Measurements from ENCODE around the gene HHATL.

Gene HHATL

GRCh38 chr3:42706721-42707619 lies 4.4 kb upstream of the HHATL start:
- peak; percentile 6 for DNase-seq (ENCODE audit: low spot score)
- TF ChIP-seq CTCF (IDR thresholded peaks at IDR 0.05; ENCODE audit: extremely low read depth, missing control alignments): no peak

DNA sequence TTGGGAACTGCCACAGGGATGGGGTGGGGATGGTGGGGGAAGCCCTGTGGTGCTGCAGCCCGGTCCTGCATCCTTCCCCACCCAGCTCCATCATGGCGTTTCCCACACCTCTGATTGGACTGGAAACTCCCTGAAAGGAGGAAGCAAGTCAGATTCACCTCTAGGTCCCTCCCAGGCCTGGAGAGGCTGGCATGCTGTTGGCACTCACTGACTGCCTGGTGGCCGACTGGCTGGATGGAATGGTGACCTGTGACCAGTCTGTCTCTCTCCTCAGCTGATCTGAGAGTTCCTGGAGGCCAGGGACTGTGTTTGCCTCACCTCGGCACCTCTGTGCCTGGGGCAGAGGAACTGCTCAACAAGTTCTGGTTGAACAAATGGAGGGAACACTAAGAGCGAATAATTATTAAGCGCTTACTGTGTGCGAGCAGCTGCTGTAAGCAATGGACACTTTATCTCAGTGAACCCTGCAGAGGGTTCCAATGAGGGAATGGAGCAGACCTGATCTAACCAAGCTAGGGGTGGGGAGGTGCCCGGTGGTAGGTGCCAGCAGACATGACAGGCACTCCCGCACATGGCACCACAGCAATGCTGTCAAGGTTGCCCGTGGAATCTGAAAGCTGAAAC lies 3.5 kb upstream of the HHATL start:
- no peak for DNase-seq (ENCODE audit: low spot score)
- no peak for TF ChIP-seq CTCF (IDR thresholded peaks at IDR 0.05; ENCODE audit: extremely low read depth, missing control alignments)

DNA sequence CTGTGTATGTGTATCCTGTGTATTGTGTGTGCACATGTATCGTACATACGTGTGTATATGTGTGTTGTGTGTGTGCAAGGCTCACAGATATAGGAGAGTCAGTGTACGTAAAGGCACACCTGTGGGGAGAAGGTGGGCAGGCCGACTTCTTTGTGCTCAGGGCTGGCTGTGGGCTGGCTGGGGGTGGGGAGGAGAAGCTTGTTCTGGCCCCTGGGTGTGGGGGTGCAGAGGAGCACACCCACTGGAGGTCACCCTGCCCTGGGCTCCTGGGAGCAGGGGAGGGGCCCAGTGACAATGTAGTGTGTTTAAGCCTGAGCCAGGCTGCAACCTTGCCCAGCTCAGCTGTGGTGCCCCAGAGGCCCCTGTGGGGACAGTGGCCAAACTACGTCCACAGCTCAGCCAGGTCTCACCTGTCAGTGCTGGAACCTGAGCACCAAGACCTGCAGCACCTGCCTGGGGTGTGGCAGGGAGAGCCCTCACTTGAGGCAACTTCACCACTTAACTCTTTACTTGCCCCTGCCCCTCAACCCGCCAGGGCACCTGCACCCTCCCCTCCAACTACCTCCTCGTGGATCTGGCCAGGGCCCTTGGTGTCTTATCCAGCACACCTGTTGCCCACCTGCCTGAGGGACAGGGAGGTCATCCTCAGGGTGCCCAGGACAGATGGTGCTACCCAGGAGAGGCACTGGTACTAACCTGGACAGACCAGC lies 2.6 kb upstream of the HHATL start:
- no peak for DNase-seq (ENCODE audit: low spot score)
- no peak for TF ChIP-seq CTCF (IDR thresholded peaks at IDR 0.05; ENCODE audit: extremely low read depth, missing control alignments)

GRCh38 chr3:42704136-42704841 lies 1.7 kb upstream of the HHATL start:
- TF ChIP-seq CTCF (IDR thresholded peaks at IDR 0.05; ENCODE audit: extremely low read depth, missing control alignments): no peak
- DNase-seq (ENCODE audit: low spot score): no peak

DNA sequence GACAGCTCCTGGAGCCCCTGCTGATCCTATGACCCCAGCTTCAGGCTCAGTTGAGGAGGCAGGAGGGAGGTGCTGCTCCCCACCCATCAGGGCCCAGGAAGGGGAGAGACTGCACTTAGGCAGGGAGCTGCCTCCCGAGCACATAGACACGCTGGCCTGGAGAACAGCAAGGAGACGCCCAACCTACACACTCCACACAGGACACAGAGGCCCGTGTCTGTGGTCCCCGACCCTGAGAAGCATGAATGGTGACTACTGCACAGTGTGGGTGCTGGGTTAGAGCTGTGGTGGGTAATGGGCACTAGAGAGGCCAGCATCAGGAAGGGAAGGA lies 1.1 kb upstream of the HHATL start:
- no peak for TF ChIP-seq CTCF (IDR thresholded peaks at IDR 0.05; ENCODE audit: extremely low read depth, missing control alignments)
- no peak for DNase-seq (ENCODE audit: low spot score)

DNA sequence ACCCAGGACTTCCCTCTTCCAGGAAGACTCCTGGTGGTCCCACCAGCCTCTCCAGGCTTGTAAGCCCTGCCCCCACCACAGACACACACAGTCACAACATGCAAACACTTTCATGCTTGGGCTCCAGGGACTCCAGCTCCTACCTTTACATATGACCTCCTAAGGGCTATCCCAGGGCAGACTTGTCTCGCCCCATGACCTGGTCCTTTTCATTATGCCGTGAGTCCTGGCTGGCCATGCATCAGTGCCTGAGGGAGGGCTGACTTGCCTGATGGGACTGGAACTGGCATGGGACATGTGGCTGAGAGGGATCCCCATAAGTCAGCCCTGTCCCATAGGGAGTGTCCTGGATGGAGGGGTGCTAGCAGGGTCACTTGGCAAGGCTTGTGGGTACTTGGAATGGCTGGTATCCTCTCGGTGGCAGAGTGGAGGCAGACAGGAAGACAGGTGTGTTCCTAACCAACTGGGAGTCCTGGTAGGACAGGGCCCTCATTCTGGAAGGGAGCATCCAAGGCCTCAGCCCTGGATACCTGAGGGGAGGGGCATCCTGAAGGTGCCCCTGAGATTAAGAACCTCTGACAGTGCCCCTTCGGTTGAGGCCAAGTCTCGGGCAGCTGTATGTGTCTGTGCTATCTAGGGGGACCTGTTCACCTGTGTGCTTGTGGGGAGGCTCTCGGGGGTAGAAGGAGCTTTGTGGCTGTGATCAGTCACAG lies 540 bp upstream of the HHATL start:
- no peak for DNase-seq (ENCODE audit: low spot score)
- TF ChIP-seq CTCF (IDR thresholded peaks at IDR 0.05; ENCODE audit: extremely low read depth, missing control alignments): no peak

Measured in GM20000 (cell line).